ENCODE results near the gene SLC35B2. TPM values are rescaled to one million over a fixed set of nuclear protein-coding genes. Genes with fewer than 3 reads are reported as not detected.
A peak's percentile ranks its signal among the peaks of the same experiment; 100 is the strongest.

Gene SLC35B2
- total and polyA plus RNA-seq, 9 of the 15 experiments (the other 6 are each of a cell fraction or from before 2014, with no cell fraction given): 14.5 to 59.1 (median 47.1) TPM

- TF ChIP-seq ZNF140 (CRISPR knock-in tag; IDR thresholded peaks at IDR 0.05) (no peak), TBP (optimal IDR thresholded peaks at IDR 0.05; ENCODE audit: low read depth, low read length) (no peak), GTF2E2 (tag; IDR thresholded peaks at IDR 0.05) (peak; percentile 82; the same call in 1 of the 2 replicates), BRF2 (IDR thresholded peaks at IDR 0.05; ENCODE audit: borderline replicate concordance, insufficient read depth, insufficient read length) (no peak), ZNF75A (CRISPR knock-in tag; IDR thresholded peaks at IDR 0.05) (no peak), SAP30 (IDR thresholded peaks at IDR 0.05; ENCODE audit: borderline replicate concordance, insufficient read depth, low read depth, low read length, poor library complexity, severe bottlenecking) (peak; percentile 73), CEBPG (CRISPR knock-in tag; IDR thresholded peaks at IDR 0.05) (no peak), CEBPG (tag; conservative IDR thresholded peaks at IDR 0.05 in 1 of 2, IDR thresholded peaks at IDR 0.05 in 1 of 2) (no peak), ID3 (CRISPR knock-in tag; IDR thresholded peaks at IDR 0.05) (no peak), ID3 (tag; IDR thresholded peaks at IDR 0.05) (no peak; the same call in none of the 2 replicates), EP400 (IDR thresholded peaks at IDR 0.05) (peak; percentile 92), ZNF518B (CRISPR knock-in tag; IDR thresholded peaks at IDR 0.05) (no peak), ETV1 (tag; conservative IDR thresholded peaks at IDR 0.05; ENCODE audit: low read depth) (peak; percentile 79), MCM3 (IDR thresholded peaks at IDR 0.05) (no peak), TEAD1 (CRISPR knock-in tag; IDR thresholded peaks at IDR 0.05) (peak in 1 of 2 experiments; percentile 91; a peak in 3 of 4 replicates), ZNF12 (CRISPR knock-in tag; IDR thresholded peaks at IDR 0.05) (no peak), PKNOX1 (IDR thresholded peaks at IDR 0.05) (no peak)
- TF ChIP-seq, protein P1, sequence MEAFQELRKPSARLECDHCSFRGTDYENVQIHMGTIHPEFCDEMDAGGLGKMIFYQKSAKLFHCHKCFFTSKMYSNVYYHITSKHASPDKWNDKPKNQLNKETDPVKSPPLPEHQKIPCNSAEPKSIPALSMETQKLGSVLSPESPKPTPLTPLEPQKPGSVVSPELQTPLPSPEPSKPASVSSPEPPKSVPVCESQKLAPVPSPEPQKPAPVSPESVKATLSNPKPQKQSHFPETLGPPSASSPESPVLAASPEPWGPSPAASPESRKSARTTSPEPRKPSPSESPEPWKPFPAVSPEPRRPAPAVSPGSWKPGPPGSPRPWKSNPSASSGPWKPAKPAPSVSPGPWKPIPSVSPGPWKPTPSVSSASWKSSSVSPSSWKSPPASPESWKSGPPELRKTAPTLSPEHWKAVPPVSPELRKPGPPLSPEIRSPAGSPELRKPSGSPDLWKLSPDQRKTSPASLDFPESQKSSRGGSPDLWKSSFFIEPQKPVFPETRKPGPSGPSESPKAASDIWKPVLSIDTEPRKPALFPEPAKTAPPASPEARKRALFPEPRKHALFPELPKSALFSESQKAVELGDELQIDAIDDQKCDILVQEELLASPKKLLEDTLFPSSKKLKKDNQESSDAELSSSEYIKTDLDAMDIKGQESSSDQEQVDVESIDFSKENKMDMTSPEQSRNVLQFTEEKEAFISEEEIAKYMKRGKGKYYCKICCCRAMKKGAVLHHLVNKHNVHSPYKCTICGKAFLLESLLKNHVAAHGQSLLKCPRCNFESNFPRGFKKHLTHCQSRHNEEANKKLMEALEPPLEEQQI (IDR thresholded peaks at IDR 0.05): no peak
Observed at GRCh38 chr6:44257025-44257752, at the start of gene SLC35B2 (continued).

All from K562 (cell line).